Chondrocyte (in vitro differentiated cells): ENCODE results near the gene TRIM29. TPM values are rescaled to one million over a fixed set of nuclear protein-coding genes. Genes with fewer than 3 reads are reported as not detected.

Source experiments
- DNase-seq: peaks from one replicate; pipeline ENCODE4 v3.0.0; 2021; ENCODE audit warnings: mixed read lengths, low spot score
- H3K27ac Mint-ChIP-seq: one replicate; pipeline ENCODE4 v1.8.0; 2021; ENCODE audit warnings: mild to moderate bottlenecking, moderate library complexity, mixed read lengths; ENCODE audit not compliant: unreplicated experiment
- H3K27me3 Mint-ChIP-seq: 2 replicates; pipeline ENCODE4 v1.8.0; 2021; ENCODE audit warnings: low read depth, mixed read lengths
- H3K36me3 Mint-ChIP-seq: 2 replicates; pipeline ENCODE4 v1.8.0; 2021; ENCODE audit warnings: low read depth, mixed read lengths
- H3K4me1 Mint-ChIP-seq: 2 replicates; pipeline ENCODE4 v1.8.0; 2021; ENCODE audit warnings: low read depth, mild to moderate bottlenecking, mixed read lengths
- H3K4me3 Mint-ChIP-seq: one replicate; pipeline ENCODE4 v1.8.0; 2021; ENCODE audit warnings: mild to moderate bottlenecking, moderate library complexity, mixed read lengths; ENCODE audit not compliant: unreplicated experiment
- H3K9me3 Mint-ChIP-seq: 2 replicates; pipeline ENCODE4 v1.8.0; 2021; ENCODE audit warnings: low read depth, mixed read lengths
- total RNA-seq: library from RNA; stranded (reverse); gene quantifications from 3 replicates; pipeline ENCODE4 v1.2.1, GENCODE V29; 2021
- TF ChIP-seq, protein P1 (sequence below): fragments of 200-600 bp; sonication (generic); IDR thresholded peaks from 2 replicates; pipeline ENCODE4 v1.5.0; 2021; ENCODE audit warnings: antibody characterized with exemption, mild to moderate bottlenecking, moderate library complexity

TRIM29 gene
- total RNA-seq, 1 donor from 2014 or later = not detected

DNA sequence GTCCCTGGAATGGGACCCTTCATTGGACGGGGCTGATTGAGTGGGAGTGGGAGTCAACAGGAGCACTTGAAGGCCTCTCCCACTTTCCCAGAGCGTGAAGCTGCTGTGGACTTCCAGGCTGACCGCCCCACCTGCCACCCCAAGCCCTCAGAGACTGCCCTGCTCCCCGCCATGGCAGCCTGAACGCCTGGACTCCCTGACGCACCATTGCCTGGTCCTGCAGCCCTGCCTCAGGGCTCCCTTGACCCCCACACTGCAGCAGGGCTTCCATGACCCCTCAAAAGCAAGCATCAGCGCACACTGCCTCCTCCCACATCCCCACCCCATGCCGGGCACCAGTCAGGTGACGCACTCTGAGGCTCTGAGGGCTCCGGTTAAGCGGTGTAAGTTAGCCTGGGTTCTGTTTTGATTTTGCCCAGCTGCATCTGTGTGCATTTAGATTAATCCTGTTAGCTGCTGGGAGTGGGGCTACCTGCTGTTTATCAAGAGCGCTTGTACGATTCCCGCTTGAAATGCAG is 39.4 kb downstream of the TRIM29 start:
- peaks cover 53% of the 10 kb centered on the region for H3K27me3 Mint-ChIP-seq
- TF ChIP-seq, protein P1, sequence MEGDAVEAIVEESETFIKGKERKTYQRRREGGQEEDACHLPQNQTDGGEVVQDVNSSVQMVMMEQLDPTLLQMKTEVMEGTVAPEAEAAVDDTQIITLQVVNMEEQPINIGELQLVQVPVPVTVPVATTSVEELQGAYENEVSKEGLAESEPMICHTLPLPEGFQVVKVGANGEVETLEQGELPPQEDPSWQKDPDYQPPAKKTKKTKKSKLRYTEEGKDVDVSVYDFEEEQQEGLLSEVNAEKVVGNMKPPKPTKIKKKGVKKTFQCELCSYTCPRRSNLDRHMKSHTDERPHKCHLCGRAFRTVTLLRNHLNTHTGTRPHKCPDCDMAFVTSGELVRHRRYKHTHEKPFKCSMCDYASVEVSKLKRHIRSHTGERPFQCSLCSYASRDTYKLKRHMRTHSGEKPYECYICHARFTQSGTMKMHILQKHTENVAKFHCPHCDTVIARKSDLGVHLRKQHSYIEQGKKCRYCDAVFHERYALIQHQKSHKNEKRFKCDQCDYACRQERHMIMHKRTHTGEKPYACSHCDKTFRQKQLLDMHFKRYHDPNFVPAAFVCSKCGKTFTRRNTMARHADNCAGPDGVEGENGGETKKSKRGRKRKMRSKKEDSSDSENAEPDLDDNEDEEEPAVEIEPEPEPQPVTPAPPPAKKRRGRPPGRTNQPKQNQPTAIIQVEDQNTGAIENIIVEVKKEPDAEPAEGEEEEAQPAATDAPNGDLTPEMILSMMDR = no peak
- no peak overlapping the region for H3K4me3 Mint-ChIP-seq
- DNase-seq = no peak
- no peaks in the 10 kb centered on the region for H3K9me3 Mint-ChIP-seq
- H3K27ac Mint-ChIP-seq = no peak overlapping the region
- no peaks in the 10 kb centered on the region for H3K36me3 Mint-ChIP-seq
- H3K4me1 Mint-ChIP-seq = no peaks in the 10 kb centered on the region

DNA sequence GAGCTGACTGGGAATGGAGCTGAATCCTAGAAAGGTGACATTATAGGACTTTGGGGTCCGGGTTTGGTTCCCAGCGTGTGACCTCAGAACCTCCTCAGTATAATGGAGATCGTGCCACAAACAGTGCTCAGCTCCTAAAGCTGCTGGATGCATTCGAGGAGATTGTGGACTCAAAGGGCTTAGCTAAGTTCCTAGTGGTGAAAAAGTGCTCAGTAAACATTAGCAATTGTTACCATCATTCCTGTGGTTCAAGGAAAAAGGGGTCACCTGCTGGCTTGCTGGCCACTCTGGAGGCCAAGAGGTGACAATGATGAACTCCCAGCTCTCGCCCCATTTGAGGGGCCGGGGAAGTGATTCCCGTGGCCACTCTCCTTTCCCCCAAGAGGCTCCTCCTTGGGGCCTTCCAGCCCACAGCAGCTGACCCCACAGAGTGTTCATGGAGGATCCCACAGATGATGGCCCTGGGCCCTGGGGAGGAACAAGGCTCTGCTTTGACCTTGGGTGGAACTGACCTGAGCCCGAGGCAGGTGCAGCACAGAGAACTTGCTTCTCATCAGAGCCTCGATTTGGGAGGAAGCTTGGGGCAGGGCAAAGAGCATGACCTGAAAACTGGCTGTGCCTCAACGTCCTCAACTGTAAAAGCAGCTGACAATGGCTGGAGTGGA is 40.1 kb downstream of the TRIM29 start:
- Mint-ChIP-seq H3K4me3 (no peak overlapping the region), H3K4me1 (no peaks in the 10 kb centered on the region), H3K27me3 (peaks cover 46% of the 10 kb centered on the region), H3K9me3 (no peaks in the 10 kb centered on the region), H3K36me3 (no peaks in the 10 kb centered on the region), H3K27ac (no peak overlapping the region)
- no peak for DNase-seq
- TF ChIP-seq, protein P1 = no peak

DNA sequence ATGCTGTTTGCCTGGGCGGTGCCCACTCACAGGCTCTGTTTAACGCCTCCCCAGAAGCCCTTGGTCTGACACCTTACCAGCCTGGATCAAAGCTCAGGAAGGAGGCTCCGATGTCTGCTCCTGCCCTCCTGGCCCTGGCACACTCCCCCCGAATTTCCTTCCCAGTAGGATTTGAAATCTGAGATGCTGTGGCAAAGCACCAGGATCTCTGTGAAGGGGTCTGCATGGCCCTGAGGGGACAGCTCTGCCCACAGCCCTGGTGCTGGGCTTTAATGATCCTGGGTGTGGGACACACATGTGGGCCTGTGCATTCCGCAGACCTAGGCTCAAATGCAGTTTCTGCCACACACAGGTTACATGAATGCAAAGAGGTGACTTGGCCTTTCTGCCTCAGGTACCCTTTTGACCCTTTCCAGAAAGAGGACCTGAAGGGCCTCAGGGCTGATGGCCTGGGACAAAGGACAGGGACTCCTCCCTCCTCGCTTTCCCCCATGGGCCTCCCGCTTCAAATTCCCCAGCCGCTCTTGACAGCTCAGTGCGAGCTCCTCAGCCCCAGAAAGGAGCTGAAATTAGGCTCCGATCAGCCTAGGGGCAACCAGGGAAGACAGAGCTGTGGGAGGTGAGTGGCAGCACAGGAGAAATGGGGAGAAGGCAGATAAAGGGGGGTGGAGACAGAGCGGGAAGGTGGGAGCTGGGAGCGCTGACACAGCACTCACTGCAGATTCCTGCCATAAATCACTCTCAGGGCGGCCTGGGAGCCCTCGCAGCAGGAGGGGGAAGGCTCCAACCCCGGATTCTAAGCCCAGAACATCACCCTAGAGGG is 41.3 kb downstream of the TRIM29 start:
- Mint-ChIP-seq H3K9me3 (no peaks in the 10 kb centered on the region), H3K4me3 (no peak overlapping the region), H3K36me3 (no peaks in the 10 kb centered on the region), H3K27me3 (peaks cover 43% of the 10 kb centered on the region), H3K27ac (no peak overlapping the region), H3K4me1 (no peaks in the 10 kb centered on the region)
- TF ChIP-seq, protein P1 = no peak
- no peak for DNase-seq

DNA sequence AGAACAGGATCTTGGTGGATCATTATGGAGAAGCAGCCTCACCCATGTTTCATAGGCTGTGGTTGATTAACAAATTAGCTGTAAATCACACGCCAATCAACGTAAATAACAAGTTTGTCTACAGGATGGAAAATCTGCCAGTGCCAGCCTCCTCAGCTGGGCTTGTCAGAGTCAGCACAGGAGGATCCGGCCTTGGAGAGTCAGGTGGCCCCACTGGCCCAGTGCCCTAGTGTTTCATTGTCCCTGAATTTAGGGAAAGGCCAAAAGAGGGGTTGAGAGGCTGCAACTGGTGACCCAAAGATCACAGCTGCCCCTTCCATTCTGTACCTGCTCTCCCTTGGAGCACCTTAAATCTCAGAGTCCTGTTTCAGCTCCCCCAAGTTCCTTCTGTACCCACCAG is 42.4 kb downstream of the TRIM29 start:
- Mint-ChIP-seq H3K27ac (no peak overlapping the region), H3K27me3 (peaks cover 38% of the 10 kb centered on the region), H3K36me3 (no peaks in the 10 kb centered on the region), H3K4me3 (no peak overlapping the region), H3K4me1 (no peaks in the 10 kb centered on the region), H3K9me3 (no peaks in the 10 kb centered on the region)
- TF ChIP-seq, protein P1 = no peak
- no peak for DNase-seq

DNA sequence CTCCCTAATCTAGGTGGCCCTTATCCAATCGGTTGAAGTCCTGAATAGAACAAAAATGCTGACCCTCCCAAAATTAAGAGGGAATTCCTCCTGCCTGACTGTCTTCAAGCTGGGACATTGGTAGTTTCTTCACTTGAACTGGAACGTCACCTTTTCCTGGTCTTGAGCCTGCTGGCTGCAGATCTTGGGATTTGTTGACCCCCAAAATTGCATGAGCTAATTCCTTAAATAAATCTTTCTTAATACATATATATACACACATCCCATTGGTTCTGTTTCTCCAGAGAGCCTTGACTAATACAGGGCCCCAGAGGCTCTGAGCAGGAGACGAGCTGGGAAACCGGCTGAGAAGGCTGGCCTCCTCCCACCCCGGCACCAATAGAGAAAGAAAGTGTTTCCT is 46.2 kb downstream of the TRIM29 start:
- H3K4me3 Mint-ChIP-seq = no peak overlapping the region
- DNase-seq = no peak
- H3K9me3 Mint-ChIP-seq = no peaks in the 10 kb centered on the region
- no peak overlapping the region for H3K27ac Mint-ChIP-seq
- H3K4me1 Mint-ChIP-seq = no peaks in the 10 kb centered on the region
- no peaks in the 10 kb centered on the region for H3K36me3 Mint-ChIP-seq
- H3K27me3 Mint-ChIP-seq = peaks cover 32% of the 10 kb centered on the region
- TF ChIP-seq, protein P1 = no peak
